ENCODE measurements around the gene MEAK7. TPM values are rescaled to one million over a fixed set of nuclear protein-coding genes. Genes with fewer than 3 reads are reported as not detected.

MEAK7 gene
- total RNA-seq, 2 donors from 2014 or later, result 6.7 to 11.2 TPM

- TF ChIP-seq CTCF (IDR thresholded peaks at IDR 0.05), result no peak
- no peak for TF ChIP-seq POLR2A (IDR thresholded peaks at IDR 0.05)
- Histone ChIP-seq H3K27ac (no peak overlapping the region), H3K4me3 (no peak overlapping the region), H3K9me3 (no peaks in the 10 kb centered on the region), H3K4me1 (no peaks in the 10 kb centered on the region), H3K27me3 (no peaks in the 10 kb centered on the region), H3K36me3 (replicated peaks in 1 of 2; ENCODE audit: insufficient read depth in 1 of 2, low read depth in 2 of 2) (no peaks in the 10 kb centered on the region)
- WGBS, 2 donors, result 44 to 45% methylated on average over 6 to 8 of the region's 8 CpGs
- intact Hi-C loops (cut with DNase I), result no loop called here
- peak; percentile 12 for ATAC-seq
- no peak for DNase-seq
These were observed 43.4 kb downstream of the MEAK7 start for GRCh38 chr16:84461029-84461412.

GRCh38 chr16:84460406-84461028 is 43.9 kb downstream of the MEAK7 start:
- Histone ChIP-seq H3K4me3 (no peak overlapping the region), H3K27me3 (no peaks in the 10 kb centered on the region), H3K4me1 (no peaks in the 10 kb centered on the region), H3K36me3 (replicated peaks in 1 of 2; ENCODE audit: insufficient read depth in 1 of 2, low read depth in 2 of 2) (no peaks in the 10 kb centered on the region), H3K27ac (no peak overlapping the region), H3K9me3 (no peaks in the 10 kb centered on the region)
- DNase-seq, result no peak
- TF ChIP-seq POLR2A (IDR thresholded peaks at IDR 0.05) (no peak), CTCF (IDR thresholded peaks at IDR 0.05) (no peak)
- 77 to 87% methylated on average over 19 to 20 of the region's 20 CpGs for WGBS, 2 donors
- no peak for ATAC-seq
- intact Hi-C loops (cut with DNase I), result no loop called here

GRCh38 chr16:84459941-84460405 is 44.5 kb downstream of the MEAK7 start:
- no peaks in the 10 kb centered on the region for H3K4me1 ChIP-seq
- intact Hi-C loops (cut with DNase I), result no loop called here
- no peak overlapping the region for H3K27ac ChIP-seq
- no peaks in the 10 kb centered on the region for H3K36me3 ChIP-seq (replicated peaks in 1 of 2; ENCODE audit: insufficient read depth in 1 of 2, low read depth in 2 of 2)
- no peak for DNase-seq
- no peak for ATAC-seq
- H3K4me3 ChIP-seq, result no peak overlapping the region
- no peak for TF ChIP-seq CTCF (IDR thresholded peaks at IDR 0.05)
- no peak for TF ChIP-seq POLR2A (IDR thresholded peaks at IDR 0.05)
- no peaks in the 10 kb centered on the region for H3K27me3 ChIP-seq
- 83 to 91% methylated on average over 5 to 14 of the region's 14 CpGs for WGBS, 2 donors
- H3K9me3 ChIP-seq, result no peaks in the 10 kb centered on the region

GRCh38 chr16:84459533-84459894 is 44.9 kb downstream of the MEAK7 start:
- H3K4me1 ChIP-seq, result no peaks in the 10 kb centered on the region
- no peak for ATAC-seq
- no peak overlapping the region for H3K4me3 ChIP-seq
- no peak for DNase-seq
- intact Hi-C loops (cut with DNase I), result no loop called here
- WGBS, 2 donors, result 92 to 97% methylated on average over 2 of the region's 2 CpGs
- TF ChIP-seq CTCF (IDR thresholded peaks at IDR 0.05) (no peak), POLR2A (IDR thresholded peaks at IDR 0.05) (no peak)
- H3K27me3 ChIP-seq, result no peaks in the 10 kb centered on the region
- no peaks in the 10 kb centered on the region for H3K9me3 ChIP-seq
- H3K36me3 ChIP-seq (replicated peaks in 1 of 2; ENCODE audit: insufficient read depth in 1 of 2, low read depth in 2 of 2), result no peaks in the 10 kb centered on the region
- no peak overlapping the region for H3K27ac ChIP-seq

Measured in body of pancreas (tissue), 4 donors.